IMR-90 (cell line): Measurements from ENCODE around the gene SIM1. TPM values are rescaled to one million over a fixed set of nuclear protein-coding genes. Genes with fewer than 3 reads are reported as not detected.

ENCODE experiments used
- ATAC-seq: fragments of 200-7000 bp; cut with Tn5 transposase; 2 replicates; pipeline ENCODE4 v1.9.1; 2020; ENCODE audit warnings: low read depth, mild to moderate bottlenecking, moderate library complexity
- BruUV-seq: library from RNA; stranded (reverse); fragments of 400-500 nt; replicated peaks from 2 replicates; lab custom pipeline; 2021; lab: Mats Ljungman, UMichigan
- CTCF ChIA-PET: fragments of 300-600 bp; formaldehyde crosslinking; extraction: SDS; loops from one replicate; lab custom pipeline; 2021; ENCODE audit warnings: antibody characterized with exemption; lab: Yijun Ruan, JAX
- POLR2A ChIA-PET: fragments of 300-600 bp; sonication (Branson Sonifier 250); formaldehyde crosslinking; loops from one replicate; lab custom pipeline; 2022; ENCODE audit warnings: antibody characterized with exemption; ENCODE audit not compliant: unreplicated experiment; lab: Charles Lee
- DNase-seq: peaks from one replicate; pipeline ENCODE4 v3.0.0; 2013
- H2AFZ ChIP-seq: replicated peaks from 2 replicates; pipeline ENCODE3; 2013; ENCODE audit warnings: low read length, mild to moderate bottlenecking; ENCODE audit not compliant: poor library complexity
- H2AK5ac ChIP-seq: 2 replicates; pipeline ENCODE4 v1.6.1; 2013; ENCODE audit warnings: low read depth, low read length, inconsistent platforms
- H2AK9ac ChIP-seq: replicated peaks from 2 replicates; pipeline ENCODE3; 2013; ENCODE audit warnings: mild to moderate bottlenecking, low read depth, low read length, moderate library complexity; ENCODE audit not compliant: poor library complexity
- H2BK120ac ChIP-seq: 2 replicates; pipeline ENCODE4 v1.6.1; 2013; ENCODE audit warnings: low read depth, low read length, inconsistent platforms
- H2BK15ac ChIP-seq: 3 replicates; pipeline ENCODE4 v1.6.1; 2013; ENCODE audit warnings: low read depth, low read length, inconsistent platforms
- H2BK20ac ChIP-seq: 2 replicates; pipeline ENCODE4 v1.6.1; 2013; ENCODE audit warnings: low read depth, mild to moderate bottlenecking, inconsistent platforms, low read length, moderate library complexity
- H2BK5ac ChIP-seq: 2 replicates; pipeline ENCODE4 v1.6.1; 2013; ENCODE audit warnings: mild to moderate bottlenecking, low read depth, low read length, inconsistent platforms; ENCODE audit not compliant: poor library complexity, severe bottlenecking
- H3K14ac ChIP-seq: replicated peaks from 2 replicates; pipeline ENCODE4 v1.6.1; 2013; ENCODE audit warnings: low read depth, low read length, inconsistent platforms
- H3K18ac ChIP-seq: 2 replicates; pipeline ENCODE4 v1.6.1; 2013; ENCODE audit warnings: low read depth, low read length, control low read depth
- H3K23ac ChIP-seq: 2 replicates; pipeline ENCODE4 v1.6.1; 2013; ENCODE audit warnings: low read depth, low read length, inconsistent platforms
- H3K27ac ChIP-seq: 2 replicates; pipeline ENCODE4 v1.5.1; 2013; ENCODE audit warnings: mild to moderate bottlenecking, control low read depth, low read length; ENCODE audit not compliant: insufficient read depth
- H3K27me3 ChIP-seq: 2 replicates; pipeline ENCODE4 v1.6.1; 2013; ENCODE audit warnings: low read length; ENCODE audit not compliant: control insufficient read depth, insufficient read depth
- H3K36me3 ChIP-seq: 2 replicates; pipeline ENCODE4 v1.6.1; 2013; ENCODE audit warnings: low read length, mixed read lengths; ENCODE audit not compliant: control insufficient read depth, insufficient read depth
- H3K4ac ChIP-seq: 2 replicates; pipeline ENCODE4 v1.6.1; 2013; ENCODE audit warnings: low read depth, low read length, inconsistent platforms
- H3K4me1 ChIP-seq: 2 replicates; pipeline ENCODE4 v1.6.1; 2013; ENCODE audit warnings: low read length, mixed read lengths; ENCODE audit not compliant: control insufficient read depth, insufficient read depth
- H3K4me2 ChIP-seq: 2 replicates; pipeline ENCODE4 v1.6.1; 2013; ENCODE audit warnings: low read depth, mild to moderate bottlenecking, control low read depth, low read length, moderate library complexity
- H3K4me3 ChIP-seq: 2 replicates; pipeline ENCODE4 v1.5.1; 2013; ENCODE audit warnings: low read depth, mild to moderate bottlenecking, control low read depth, low read length, moderate library complexity; ENCODE audit not compliant: insufficient read depth
- H3K56ac ChIP-seq: 2 replicates; pipeline ENCODE4 v1.6.1; 2013; ENCODE audit warnings: low read length, inconsistent platforms; ENCODE audit not compliant: insufficient read depth; ENCODE audit errors: extremely low read depth
- H3K79me1 ChIP-seq, 2 experiments: 2 replicates each; pipeline ENCODE4 v1.6.1; 2013; ENCODE audit warnings: low read length in 2 of 2, inconsistent platforms in 1 of 2, low read depth in 1 of 2
- H3K9ac ChIP-seq: 2 replicates; pipeline ENCODE4 v1.6.1; 2013; ENCODE audit warnings: low read depth, low read length, control low read depth
- H3K9me1 ChIP-seq: 2 replicates; pipeline ENCODE4 v1.6.1; 2013; ENCODE audit warnings: low read length, inconsistent platforms; ENCODE audit not compliant: insufficient read depth
- H3K9me3 ChIP-seq: 2 replicates; pipeline ENCODE4 v1.6.1; 2013; ENCODE audit warnings: low read length; ENCODE audit not compliant: control insufficient read depth, insufficient read depth
- H4K20me1 ChIP-seq: 2 replicates; pipeline ENCODE4 v1.6.1; 2013; ENCODE audit warnings: low read length, inconsistent platforms; ENCODE audit not compliant: insufficient read depth
- H4K5ac ChIP-seq: 2 replicates; pipeline ENCODE4 v1.6.1; 2013; ENCODE audit warnings: mild to moderate bottlenecking, low read depth, low read length, control low read depth
- H4K8ac ChIP-seq, 2 experiments: 2 replicates each; pipeline ENCODE4 v1.6.1; 2013; ENCODE audit warnings: low read depth in 2 of 2, low read length in 2 of 2, control low read depth in 1 of 2, inconsistent platforms in 1 of 2
- H4K91ac ChIP-seq: 2 replicates; pipeline ENCODE4 v1.6.1; 2013; ENCODE audit warnings: low read depth, low read length, inconsistent platforms; ENCODE audit not compliant: insufficient read depth
- SMC3 ChIP-seq: fragments of 150-350 bp; IDR thresholded peaks from 2 replicates; pipeline ENCODE4 v1.6.1; 2016; ENCODE audit warnings: low read depth, mild to moderate bottlenecking, antibody characterized with exemption, low read length, moderate library complexity
- WGBS, 2 experiments: methylation state at CpG; one replicate each; pipeline versions ENCODE4 v1.1.5 to v1.1.7; 2013; ENCODE audit warnings: missing lambda C conversion rate in 2 of 2; ENCODE audit not compliant: insufficient read length in 1 of 2; ENCODE audit errors: extremely low coverage in 2 of 2; 5-methylcytosine and 5-hydroxymethylcytosine counted together
- dilution Hi-C: fragments of 300-500 bp; cut with HindIII; formaldehyde crosslinking; loops from one replicate; pipeline ENCODE4 v1.14.3; 2018; ENCODE audit warnings: low sequenced_read_pairs; ENCODE audit not compliant: unreplicated experiment
- in situ Hi-C: fragments of 300-500 bp; cut with MboI; formaldehyde crosslinking; loops from 3 replicates; pipeline ENCODE4 v1.14.3; 2019; ENCODE audit warnings: low sequenced_read_pairs, inconsistent platforms, mixed read lengths
- intact Hi-C: fragments of 100-400 bp; cut with micrococcal nuclease; formaldehyde crosslinking; loops from 2 replicates; pipeline ENCODE4 v1.10.0; 2022
- polyA plus RNA-seq, 3 experiments: library from polyadenylated mRNA; depleted of rRNA; stranded (reverse); fragments of >200 nt; gene quantifications; 2 replicates each; pipeline ENCODE4 v1.2.3, GENCODE V29; 2012; ENCODE audit warnings: low replicate concordance in 1 of 3
- total RNA-seq: library from RNA; depleted of rRNA; stranded (reverse); fragments of >200 nt; gene quantifications from 2 replicates; pipeline ENCODE4 v1.2.3, GENCODE V29; 2012

Gene SIM1
- total and polyA plus RNA-seq, 2 of the 4 experiments (the other 2 are of a cell fraction), result not detected

DNA sequence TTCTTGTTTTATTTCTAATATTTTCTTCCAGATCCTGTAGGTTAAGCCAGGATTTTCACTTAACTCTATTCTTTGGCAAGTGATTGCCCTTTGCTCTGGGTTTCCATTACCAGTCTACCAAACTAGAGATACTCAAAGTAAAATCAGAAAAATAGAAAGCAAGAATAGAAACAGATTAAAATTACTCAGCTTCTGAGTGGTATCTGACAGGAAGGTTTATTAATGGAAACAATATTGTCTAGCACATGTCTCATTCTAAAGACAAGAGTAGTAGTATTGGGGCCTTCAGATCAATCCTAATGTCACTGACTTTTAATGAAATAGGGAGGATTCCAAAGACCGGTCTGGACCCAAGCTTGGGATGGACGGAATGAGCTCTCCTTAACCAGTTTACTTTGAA lies 72.3 kb downstream of the SIM1 start:
- TF ChIP-seq SMC3, result no peak
- Histone ChIP-seq H3K4me1 (no peaks in the 10 kb centered on the region), H2BK5ac (no peak overlapping the region), H2AK9ac (no peak overlapping the region), H2BK120ac (no peak overlapping the region), H3K4ac (no peak overlapping the region), H3K9me3 (no peaks in the 10 kb centered on the region), H3K23ac (no peak overlapping the region), H3K27me3 (peaks cover 10% of the 10 kb centered on the region), H2AK5ac (no peak overlapping the region), H3K9ac (no peak overlapping the region), H3K14ac (no peak overlapping the region), H2AFZ (no peak overlapping the region), H3K4me2 (no peak overlapping the region), H4K91ac (no peak overlapping the region), H4K5ac (no peak overlapping the region), H4K8ac (no peak overlapping the region), H2BK15ac (no peak overlapping the region), H3K18ac (no peak overlapping the region), H3K9me1 (no peaks in the 10 kb centered on the region), H4K20me1 (no peaks in the 10 kb centered on the region), H3K27ac (no peak overlapping the region), H3K4me3 (no peak overlapping the region), H3K36me3 (no peaks in the 10 kb centered on the region), H3K79me1 (no peaks in the 10 kb centered on the region), H3K56ac (no peak overlapping the region), H2BK20ac (no peak overlapping the region)
- WGBS, 2 experiments, result no CpG with 5 or more reads among the region's 2 CpGs
- ChIA-PET POLR2A (no interaction called here), CTCF (no interaction called here)
- no peak for DNase-seq
- ATAC-seq, result no peak
- BruUV-seq, result no TSS peak
- in situ Hi-C loops, result no loop called here
- dilution Hi-C loops, result no loop called here
- intact Hi-C loops, result no loop called here
